SK-N-SH (cell line): Measurements from ENCODE around the gene IGF1R. TPM values are rescaled to one million over a fixed set of nuclear protein-coding genes. Genes with fewer than 3 reads are reported as not detected.

ENCODE experiments used
- CTCF ChIA-PET: fragments of 300-600, 350-600 bp; formaldehyde crosslinking; extraction: SDS; loops from one replicate; lab custom pipeline; 2021; lab: Yijun Ruan, JAX
- POLR2A ChIA-PET: fragments of 350-600 bp; sonication (Branson Sonifier 250); formaldehyde crosslinking; extraction: SDS; loops from one replicate; lab custom pipeline; 2020; ENCODE audit warnings: antibody characterized with exemption, inconsistent platforms; lab: Yijun Ruan, JAX
- DNase-seq: peaks from one replicate; pipeline ENCODE4 v3.0.0; 2012
- H2AFZ ChIP-seq: fragments of 200-600 bp; sonication (generic); 2 replicates; pipeline ENCODE4 v1.8.1; 2016; ENCODE audit warnings: antibody characterized with exemption, mild to moderate bottlenecking, low read depth
- H3F3A ChIP-seq: fragments of 200-600 bp; sonication (generic); replicated peaks from 2 replicates; pipeline ENCODE3; 2016; ENCODE audit warnings: antibody characterized with exemption, mild to moderate bottlenecking; ENCODE audit not compliant: insufficient read depth
- H3K27ac ChIP-seq, 2 experiments: fragments of 200-500 bp in 1 of 2; fragments of 200-600 bp in 1 of 2; sonication (Bioruptor generic) in 1 of 2; sonication (generic), shearing (Covaris generic) in 1 of 2; 2 replicates each; pipeline versions ENCODE4 v1.5.1 to v1.6.1; 2014 to 2016; ENCODE audit warnings: low read depth in 2 of 2, inconsistent platforms in 1 of 2, low read length in 1 of 2, mild to moderate bottlenecking in 1 of 2, mixed read lengths in 1 of 2
- H3K27me3 ChIP-seq: fragments of 200-600 bp; sonication (generic), shearing (Covaris generic); 2 replicates; pipeline ENCODE4 v1.6.1; 2016; ENCODE audit warnings: mixed run types; ENCODE audit not compliant: insufficient read depth
- H3K36me3 ChIP-seq, 2 experiments: fragments of 200-500 bp in 1 of 2; fragments of 200-600 bp in 1 of 2; sonication (Bioruptor generic) in 1 of 2; sonication (generic) in 1 of 2; replicated peaks in 1 of 2; 2 replicates each; pipeline versions ENCODE3 to v1.5.1; 2014 to 2016; ENCODE audit warnings: low read length in 1 of 2, mild to moderate bottlenecking in 1 of 2; ENCODE audit not compliant: insufficient read depth in 2 of 2, control insufficient read depth in 1 of 2
- H3K4me1 ChIP-seq, 2 experiments: fragments of 200-500 bp in 1 of 2; fragments of 200-600 bp in 1 of 2; sonication (Bioruptor generic) in 1 of 2; sonication (generic), shearing (Covaris generic) in 1 of 2; 2 replicates each; pipeline versions ENCODE4 v1.5.1 to v1.6.1; 2014 to 2016; ENCODE audit warnings: low read depth in 1 of 2, low read length in 1 of 2, mixed run types in 1 of 2; ENCODE audit not compliant: insufficient read depth in 2 of 2, control insufficient read depth in 1 of 2
- H3K4me2 ChIP-seq: fragments of 200-600 bp; sonication (generic), shearing (Covaris generic); 2 replicates; pipeline ENCODE4 v1.6.1; 2017; ENCODE audit warnings: mixed run types
- H3K4me3 ChIP-seq, 2 experiments: fragments of 200-500 bp in 1 of 2; fragments of 200-600 bp in 1 of 2; sonication (Bioruptor generic) in 1 of 2; sonication (generic), shearing (Covaris generic) in 1 of 2; 2 replicates each; pipeline versions ENCODE4 v1.5.1 to v1.8.1; 2014 to 2016; ENCODE audit warnings: low read depth in 2 of 2, inconsistent platforms in 1 of 2, low read length in 1 of 2, mild to moderate bottlenecking in 1 of 2, mixed read lengths in 1 of 2, moderate library complexity in 1 of 2
- H3K79me2 ChIP-seq: fragments of 200-600 bp; sonication (generic); 2 replicates; pipeline ENCODE4 v1.8.1; 2017; ENCODE audit warnings: mild to moderate bottlenecking; ENCODE audit not compliant: insufficient read depth
- H3K9ac ChIP-seq: fragments of 200-600 bp; sonication (generic); 2 replicates; pipeline ENCODE4 v1.6.1; 2017; ENCODE audit warnings: mixed run types
- H3K9me2 ChIP-seq: fragments of 200-600 bp; sonication (generic); 2 replicates; pipeline ENCODE4 v1.6.1; 2017; ENCODE audit warnings: mixed run types
- H3K9me3 ChIP-seq: fragments of 200-600 bp; sonication (generic); 2 replicates; pipeline ENCODE4 v1.6.1; 2017; ENCODE audit warnings: mixed run types, mild to moderate bottlenecking, moderate library complexity
- H4K20me1 ChIP-seq: fragments of 200-600 bp; sonication (generic); 2 replicates; pipeline ENCODE4 v1.6.1; 2017; ENCODE audit warnings: mild to moderate bottlenecking, mixed run types; ENCODE audit not compliant: insufficient read depth
- CHD2 ChIP-seq: fragments of 150-350 bp; IDR thresholded peaks from 2 replicates; pipeline ENCODE4 v1.6.1; 2018; ENCODE audit warnings: low read length; ENCODE audit not compliant: partially characterized antibody
- ELF1 ChIP-seq: IDR thresholded peaks from 2 replicates; pipeline ENCODE4 v1.4.0; 2012
- EP300 ChIP-seq, 2 experiments: IDR thresholded peaks; 2 replicates each; pipeline versions ENCODE4 v1.4.0 to v1.6.1; 2012; ENCODE audit warnings: borderline replicate concordance in 1 of 2, low read depth in 1 of 2, low read length in 1 of 2
- FOSL2 ChIP-seq: IDR thresholded peaks from 2 replicates; pipeline ENCODE4 v1.4.0; 2012; ENCODE audit warnings: low read depth, mild to moderate bottlenecking, moderate library complexity, borderline replicate concordance
- FOXM1 ChIP-seq: IDR thresholded peaks from 2 replicates; pipeline ENCODE4 v1.4.0; 2012; ENCODE audit warnings: low read depth, mild to moderate bottlenecking
- GATA2 ChIP-seq: sonication (generic); formaldehyde crosslinking; IDR thresholded peaks from 2 replicates; pipeline ENCODE4 v1.5.0; 2020; ENCODE audit warnings: mild to moderate bottlenecking, missing genetic modification reagents
- JUND ChIP-seq: IDR thresholded peaks from 2 replicates; pipeline ENCODE4 v1.4.0; 2012
- MEF2A ChIP-seq: IDR thresholded peaks from 2 replicates; pipeline ENCODE4 v1.4.0; 2012; ENCODE audit warnings: low read depth, borderline replicate concordance
- NFIC ChIP-seq: IDR thresholded peaks from 2 replicates; pipeline ENCODE4 v1.4.0; 2012; ENCODE audit warnings: borderline replicate concordance
- NRF1 ChIP-seq: IDR thresholded peaks from 2 replicates; pipeline ENCODE4 v1.6.1; 2012; ENCODE audit warnings: low read depth, mild to moderate bottlenecking, low read length
- POLR2AphosphoS5 ChIP-seq: IDR thresholded peaks from 2 replicates; pipeline ENCODE4 v1.6.1; 2012; ENCODE audit warnings: low read depth, low read length
- SIN3A ChIP-seq: IDR thresholded peaks from 2 replicates; pipeline ENCODE4 v1.6.1; 2012; ENCODE audit warnings: low read depth, mild to moderate bottlenecking, low read length, moderate library complexity, borderline replicate concordance
- SMC3 ChIP-seq: IDR thresholded peaks from 2 replicates; pipeline ENCODE4 v1.6.1; 2012; ENCODE audit warnings: low read depth, low read length, improper control_type of control experiment
- TAF1 ChIP-seq: IDR thresholded peaks from 2 replicates; pipeline ENCODE4 v1.6.1; 2012; ENCODE audit warnings: low read depth, mild to moderate bottlenecking, low read length, moderate library complexity, borderline replicate concordance
- TEAD4 ChIP-seq: IDR thresholded peaks from 2 replicates; pipeline ENCODE4 v1.4.0; 2012; ENCODE audit warnings: mild to moderate bottlenecking, borderline replicate concordance; ENCODE audit not compliant: insufficient read depth
- WGBS: methylation state at CpG from one replicate; pipeline ENCODE4 v1.1.6; 2017; ENCODE audit warnings: low lambda C conversion rate; 5-methylcytosine and 5-hydroxymethylcytosine counted together
- polyA plus RNA-seq, 3 experiments: library from polyadenylated mRNA; depleted of rRNA; stranded (reverse); fragments of >200 nt; gene quantifications; 2 replicates each; pipeline ENCODE4 v1.2.3, GENCODE V29; 2012
- TF ChIP-seq, protein P1 (sequence below): IDR thresholded peaks from 2 replicates; pipeline ENCODE4; 2012
- TF ChIP-seq, protein P2 (sequence below): fragments of 150-350 bp; IDR thresholded peaks from 2 replicates; pipeline ENCODE4 v1.6.1; 2016; ENCODE audit warnings: mild to moderate bottlenecking, low read depth, low read length
- TF ChIP-seq, protein P3 (sequence below): IDR thresholded peaks from 2 replicates; pipeline ENCODE4 v1.6.1; 2012; ENCODE audit warnings: mild to moderate bottlenecking, low read depth, low read length, moderate library complexity
- TF ChIP-seq, protein P4 (sequence below): IDR thresholded peaks from 2 replicates; pipeline ENCODE4 v1.4.0; 2012; ENCODE audit warnings: low read depth, borderline replicate concordance
- TF ChIP-seq, protein P5 (sequence below): IDR thresholded peaks from 2 replicates; pipeline ENCODE4 v1.4.0; 2012; ENCODE audit warnings: low read depth
- TF ChIP-seq, protein P6 (sequence below): fragments of 200-600 bp; sonication (generic); IDR thresholded peaks from 2 replicates; pipeline ENCODE4 v1.6.1; 2017; ENCODE audit warnings: antibody characterized with exemption, mild to moderate bottlenecking, moderate library complexity

The IGF1R gene
- polyA plus RNA-seq, 1 of the 3 experiments (the other 2 are of a cell fraction), result 9.5 TPM

DNA sequence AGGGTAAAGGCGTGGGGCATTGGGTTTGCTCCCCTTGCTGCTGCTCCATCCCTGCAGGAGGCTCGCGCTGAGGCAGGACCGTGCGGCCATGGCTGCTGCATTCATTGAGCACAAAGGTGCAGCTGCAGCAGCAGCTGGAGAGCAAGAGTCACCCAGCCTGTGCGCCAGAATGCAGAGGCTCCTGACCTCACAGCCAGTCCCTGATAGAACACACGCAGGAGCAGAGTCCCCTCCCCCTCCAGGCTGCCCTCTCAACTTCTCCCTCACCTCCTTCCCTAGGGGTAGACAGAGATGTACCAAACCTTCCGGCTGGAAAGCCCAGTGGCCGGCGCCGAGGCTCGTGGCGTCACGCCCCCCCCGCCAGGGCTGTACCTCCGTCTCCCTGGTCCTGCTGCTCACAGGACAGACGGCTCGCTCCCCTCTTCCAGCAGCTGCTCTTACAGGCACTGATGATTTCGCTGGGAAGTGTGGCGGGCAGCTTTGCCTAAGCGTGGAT is 312.3 kb downstream of the IGF1R start (continued):
- TF ChIP-seq, protein P1, sequence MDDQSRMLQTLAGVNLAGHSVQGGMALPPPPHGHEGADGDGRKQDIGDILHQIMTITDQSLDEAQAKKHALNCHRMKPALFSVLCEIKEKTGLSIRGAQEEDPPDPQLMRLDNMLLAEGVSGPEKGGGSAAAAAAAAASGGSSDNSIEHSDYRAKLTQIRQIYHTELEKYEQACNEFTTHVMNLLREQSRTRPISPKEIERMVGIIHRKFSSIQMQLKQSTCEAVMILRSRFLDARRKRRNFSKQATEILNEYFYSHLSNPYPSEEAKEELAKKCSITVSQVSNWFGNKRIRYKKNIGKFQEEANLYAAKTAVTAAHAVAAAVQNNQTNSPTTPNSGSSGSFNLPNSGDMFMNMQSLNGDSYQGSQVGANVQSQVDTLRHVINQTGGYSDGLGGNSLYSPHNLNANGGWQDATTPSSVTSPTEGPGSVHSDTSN, result no peak
- TF ChIP-seq EP300 (IDR thresholded peaks at IDR 0.05; ENCODE audit: borderline replicate concordance in 1 of 2, low read depth in 1 of 2, low read length in 1 of 2), result no peak
- TF ChIP-seq, protein P2, sequence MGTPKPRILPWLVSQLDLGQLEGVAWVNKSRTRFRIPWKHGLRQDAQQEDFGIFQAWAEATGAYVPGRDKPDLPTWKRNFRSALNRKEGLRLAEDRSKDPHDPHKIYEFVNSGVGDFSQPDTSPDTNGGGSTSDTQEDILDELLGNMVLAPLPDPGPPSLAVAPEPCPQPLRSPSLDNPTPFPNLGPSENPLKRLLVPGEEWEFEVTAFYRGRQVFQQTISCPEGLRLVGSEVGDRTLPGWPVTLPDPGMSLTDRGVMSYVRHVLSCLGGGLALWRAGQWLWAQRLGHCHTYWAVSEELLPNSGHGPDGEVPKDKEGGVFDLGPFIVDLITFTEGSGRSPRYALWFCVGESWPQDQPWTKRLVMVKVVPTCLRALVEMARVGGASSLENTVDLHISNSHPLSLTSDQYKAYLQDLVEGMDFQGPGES, result no peak
- no peak for TF ChIP-seq POLR2AphosphoS5

DNA sequence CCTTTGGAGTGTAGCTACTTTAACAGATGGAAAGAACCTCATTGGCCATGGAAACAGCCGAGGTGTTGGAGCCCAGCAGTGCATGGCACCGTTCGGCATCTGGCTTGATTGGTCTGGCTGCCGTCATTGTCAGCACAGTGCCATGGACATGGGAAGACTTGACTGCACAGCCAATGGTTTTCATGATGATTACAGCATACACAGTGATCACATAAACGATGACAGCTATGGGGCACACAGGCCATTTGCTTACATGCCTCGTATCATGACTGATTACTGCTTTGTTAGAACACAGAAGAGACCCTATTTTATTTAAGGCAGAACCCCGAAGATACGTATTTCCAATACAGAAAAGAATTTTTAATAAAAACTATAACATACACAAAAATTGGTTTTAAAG is 315.1 kb downstream of the IGF1R start:
- H3K4me1 ChIP-seq, result no peaks in the 10 kb centered on the region
- TF ChIP-seq, protein P3, sequence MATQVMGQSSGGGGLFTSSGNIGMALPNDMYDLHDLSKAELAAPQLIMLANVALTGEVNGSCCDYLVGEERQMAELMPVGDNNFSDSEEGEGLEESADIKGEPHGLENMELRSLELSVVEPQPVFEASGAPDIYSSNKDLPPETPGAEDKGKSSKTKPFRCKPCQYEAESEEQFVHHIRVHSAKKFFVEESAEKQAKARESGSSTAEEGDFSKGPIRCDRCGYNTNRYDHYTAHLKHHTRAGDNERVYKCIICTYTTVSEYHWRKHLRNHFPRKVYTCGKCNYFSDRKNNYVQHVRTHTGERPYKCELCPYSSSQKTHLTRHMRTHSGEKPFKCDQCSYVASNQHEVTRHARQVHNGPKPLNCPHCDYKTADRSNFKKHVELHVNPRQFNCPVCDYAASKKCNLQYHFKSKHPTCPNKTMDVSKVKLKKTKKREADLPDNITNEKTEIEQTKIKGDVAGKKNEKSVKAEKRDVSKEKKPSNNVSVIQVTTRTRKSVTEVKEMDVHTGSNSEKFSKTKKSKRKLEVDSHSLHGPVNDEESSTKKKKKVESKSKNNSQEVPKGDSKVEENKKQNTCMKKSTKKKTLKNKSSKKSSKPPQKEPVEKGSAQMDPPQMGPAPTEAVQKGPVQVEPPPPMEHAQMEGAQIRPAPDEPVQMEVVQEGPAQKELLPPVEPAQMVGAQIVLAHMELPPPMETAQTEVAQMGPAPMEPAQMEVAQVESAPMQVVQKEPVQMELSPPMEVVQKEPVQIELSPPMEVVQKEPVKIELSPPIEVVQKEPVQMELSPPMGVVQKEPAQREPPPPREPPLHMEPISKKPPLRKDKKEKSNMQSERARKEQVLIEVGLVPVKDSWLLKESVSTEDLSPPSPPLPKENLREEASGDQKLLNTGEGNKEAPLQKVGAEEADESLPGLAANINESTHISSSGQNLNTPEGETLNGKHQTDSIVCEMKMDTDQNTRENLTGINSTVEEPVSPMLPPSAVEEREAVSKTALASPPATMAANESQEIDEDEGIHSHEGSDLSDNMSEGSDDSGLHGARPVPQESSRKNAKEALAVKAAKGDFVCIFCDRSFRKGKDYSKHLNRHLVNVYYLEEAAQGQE, result no peak
- TF ChIP-seq POLR2AphosphoS5, result no peak
- TF ChIP-seq, protein P4, sequence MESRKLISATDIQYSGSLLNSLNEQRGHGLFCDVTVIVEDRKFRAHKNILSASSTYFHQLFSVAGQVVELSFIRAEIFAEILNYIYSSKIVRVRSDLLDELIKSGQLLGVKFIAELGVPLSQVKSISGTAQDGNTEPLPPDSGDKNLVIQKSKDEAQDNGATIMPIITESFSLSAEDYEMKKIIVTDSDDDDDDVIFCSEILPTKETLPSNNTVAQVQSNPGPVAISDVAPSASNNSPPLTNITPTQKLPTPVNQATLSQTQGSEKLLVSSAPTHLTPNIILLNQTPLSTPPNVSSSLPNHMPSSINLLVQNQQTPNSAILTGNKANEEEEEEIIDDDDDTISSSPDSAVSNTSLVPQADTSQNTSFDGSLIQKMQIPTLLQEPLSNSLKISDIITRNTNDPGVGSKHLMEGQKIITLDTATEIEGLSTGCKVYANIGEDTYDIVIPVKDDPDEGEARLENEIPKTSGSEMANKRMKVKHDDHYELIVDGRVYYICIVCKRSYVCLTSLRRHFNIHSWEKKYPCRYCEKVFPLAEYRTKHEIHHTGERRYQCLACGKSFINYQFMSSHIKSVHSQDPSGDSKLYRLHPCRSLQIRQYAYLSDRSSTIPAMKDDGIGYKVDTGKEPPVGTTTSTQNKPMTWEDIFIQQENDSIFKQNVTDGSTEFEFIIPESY, result no peak
- no peak for TF ChIP-seq JUND
- no peak for TF ChIP-seq MEF2A
- TF ChIP-seq FOSL2, result no peak
- TF ChIP-seq NRF1, result no peak
- no peak for TF ChIP-seq CHD2
- no peak for TF ChIP-seq GATA2 (CRISPR knock-in tag)
- TF ChIP-seq TEAD4, result no peak
- TF ChIP-seq, protein P5, sequence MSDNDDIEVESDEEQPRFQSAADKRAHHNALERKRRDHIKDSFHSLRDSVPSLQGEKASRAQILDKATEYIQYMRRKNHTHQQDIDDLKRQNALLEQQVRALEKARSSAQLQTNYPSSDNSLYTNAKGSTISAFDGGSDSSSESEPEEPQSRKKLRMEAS, result no peak
- no peak for TF ChIP-seq FOXM1
- TF ChIP-seq ELF1, result no peak
- TF ChIP-seq TAF1, result no peak
- no peak for TF ChIP-seq SIN3A
- TF ChIP-seq SMC3, result no peak
- TF ChIP-seq, protein P6, sequence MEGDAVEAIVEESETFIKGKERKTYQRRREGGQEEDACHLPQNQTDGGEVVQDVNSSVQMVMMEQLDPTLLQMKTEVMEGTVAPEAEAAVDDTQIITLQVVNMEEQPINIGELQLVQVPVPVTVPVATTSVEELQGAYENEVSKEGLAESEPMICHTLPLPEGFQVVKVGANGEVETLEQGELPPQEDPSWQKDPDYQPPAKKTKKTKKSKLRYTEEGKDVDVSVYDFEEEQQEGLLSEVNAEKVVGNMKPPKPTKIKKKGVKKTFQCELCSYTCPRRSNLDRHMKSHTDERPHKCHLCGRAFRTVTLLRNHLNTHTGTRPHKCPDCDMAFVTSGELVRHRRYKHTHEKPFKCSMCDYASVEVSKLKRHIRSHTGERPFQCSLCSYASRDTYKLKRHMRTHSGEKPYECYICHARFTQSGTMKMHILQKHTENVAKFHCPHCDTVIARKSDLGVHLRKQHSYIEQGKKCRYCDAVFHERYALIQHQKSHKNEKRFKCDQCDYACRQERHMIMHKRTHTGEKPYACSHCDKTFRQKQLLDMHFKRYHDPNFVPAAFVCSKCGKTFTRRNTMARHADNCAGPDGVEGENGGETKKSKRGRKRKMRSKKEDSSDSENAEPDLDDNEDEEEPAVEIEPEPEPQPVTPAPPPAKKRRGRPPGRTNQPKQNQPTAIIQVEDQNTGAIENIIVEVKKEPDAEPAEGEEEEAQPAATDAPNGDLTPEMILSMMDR, result no peak
- TF ChIP-seq NFIC, result no peak
- no peak overlapping the region for H3K27ac ChIP-seq
- H3K9me2 ChIP-seq, result no peaks in the 10 kb centered on the region
- no peak overlapping the region for H2AFZ ChIP-seq
- ChIA-PET CTCF (no interaction called here), POLR2A (no interaction called here)
- no peaks in the 10 kb centered on the region for H3K27me3 ChIP-seq
- 83% methylated on average over 8 of the region's 8 CpGs for whole genome bisulfite sequencing
- H3K4me3 ChIP-seq, result no peak overlapping the region
- peaks cover 24 to 25% of the 10 kb centered on the region in 2 experiments for H3K36me3 ChIP-seq
- H3K9me3 ChIP-seq, result no peaks in the 10 kb centered on the region
- no peaks in the 10 kb centered on the region for H3K79me2 ChIP-seq
- H3F3A ChIP-seq, result peaks cover 11% of the 10 kb centered on the region
- no peak overlapping the region for H3K9ac ChIP-seq
- no peaks in the 10 kb centered on the region for H4K20me1 ChIP-seq
- DNase-seq, result no peak
- H3K4me2 ChIP-seq, result no peak overlapping the region
